ENCODE results near the gene GRID1. TPM values are rescaled to one million over a fixed set of nuclear protein-coding genes. Genes with fewer than 3 reads are reported as not detected.

The GRID1 gene
- total RNA-seq, 4 donors from 2014 or later, result 0.03 to 2.7 (median 0.49) TPM

GRCh38 chr10:86149257-86149656 is 217.3 kb downstream of the GRID1 start:
- H3K9me3 ChIP-seq, result no peaks in the 10 kb centered on the region
- H3K36me3 ChIP-seq, result no peaks in the 10 kb centered on the region
- H3K4me1 ChIP-seq, result no peaks in the 10 kb centered on the region
- H3K4me3 ChIP-seq, result no peak overlapping the region
- WGBS, 2 donors, result 52 to 66% methylated on average over 7 of the region's 7 CpGs
- no peak for DNase-seq
- TF ChIP-seq, protein P1, sequence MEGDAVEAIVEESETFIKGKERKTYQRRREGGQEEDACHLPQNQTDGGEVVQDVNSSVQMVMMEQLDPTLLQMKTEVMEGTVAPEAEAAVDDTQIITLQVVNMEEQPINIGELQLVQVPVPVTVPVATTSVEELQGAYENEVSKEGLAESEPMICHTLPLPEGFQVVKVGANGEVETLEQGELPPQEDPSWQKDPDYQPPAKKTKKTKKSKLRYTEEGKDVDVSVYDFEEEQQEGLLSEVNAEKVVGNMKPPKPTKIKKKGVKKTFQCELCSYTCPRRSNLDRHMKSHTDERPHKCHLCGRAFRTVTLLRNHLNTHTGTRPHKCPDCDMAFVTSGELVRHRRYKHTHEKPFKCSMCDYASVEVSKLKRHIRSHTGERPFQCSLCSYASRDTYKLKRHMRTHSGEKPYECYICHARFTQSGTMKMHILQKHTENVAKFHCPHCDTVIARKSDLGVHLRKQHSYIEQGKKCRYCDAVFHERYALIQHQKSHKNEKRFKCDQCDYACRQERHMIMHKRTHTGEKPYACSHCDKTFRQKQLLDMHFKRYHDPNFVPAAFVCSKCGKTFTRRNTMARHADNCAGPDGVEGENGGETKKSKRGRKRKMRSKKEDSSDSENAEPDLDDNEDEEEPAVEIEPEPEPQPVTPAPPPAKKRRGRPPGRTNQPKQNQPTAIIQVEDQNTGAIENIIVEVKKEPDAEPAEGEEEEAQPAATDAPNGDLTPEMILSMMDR (IDR thresholded peaks at IDR 0.05), result no peak
- no peak for TF ChIP-seq POLR2A (IDR thresholded peaks at IDR 0.05)
- H3K27ac ChIP-seq, result no peak overlapping the region
- intact Hi-C loops (cut with DNase I), result no loop called here
- H3K27me3 ChIP-seq, result no peaks in the 10 kb centered on the region

DNA sequence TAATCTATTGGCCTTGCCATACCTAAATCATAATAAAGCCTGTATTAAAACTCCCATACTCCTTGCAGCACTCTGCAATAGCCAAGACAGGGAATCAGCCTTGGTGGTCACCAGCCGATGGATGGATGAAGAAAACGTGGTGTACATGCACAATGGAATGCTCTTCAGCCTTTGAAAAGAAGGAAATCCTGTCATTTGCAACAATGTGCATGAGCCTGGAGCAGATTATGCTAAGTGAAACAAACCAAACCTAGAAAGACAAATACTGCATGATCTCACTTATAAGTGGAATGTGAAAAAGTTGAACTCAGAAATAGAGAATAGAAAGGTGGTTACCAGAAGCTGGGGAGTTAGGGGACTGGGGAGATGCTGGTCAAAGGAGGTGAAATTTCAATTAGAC is 218.5 kb downstream of the GRID1 start:
- no peaks in the 10 kb centered on the region for H3K4me1 ChIP-seq
- no peak overlapping the region for H3K27ac ChIP-seq
- no peaks in the 10 kb centered on the region for H3K36me3 ChIP-seq
- intact Hi-C loops (cut with DNase I), result no loop called here
- H3K9me3 ChIP-seq, result no peaks in the 10 kb centered on the region
- no peak overlapping the region for H3K4me3 ChIP-seq
- H3K27me3 ChIP-seq, result no peaks in the 10 kb centered on the region
- TF ChIP-seq, protein P1 (IDR thresholded peaks at IDR 0.05), result no peak
- no peak for TF ChIP-seq POLR2A (IDR thresholded peaks at IDR 0.05)
- DNase-seq, result no peak
- 53 to 60% methylated on average over 2 of the region's 2 CpGs for WGBS, 2 donors

- Histone ChIP-seq H3K9me3 (no peaks in the 10 kb centered on the region), H3K27me3 (no peaks in the 10 kb centered on the region), H3K4me1 (no peaks in the 10 kb centered on the region), H3K36me3 (no peaks in the 10 kb centered on the region), H3K27ac (no peak overlapping the region), H3K4me3 (no peak overlapping the region)
- intact Hi-C loops (cut with DNase I), result no loop called here
- TF ChIP-seq, protein P1 (IDR thresholded peaks at IDR 0.05), result no peak
- TF ChIP-seq POLR2A (IDR thresholded peaks at IDR 0.05), result no peak
- no peak for DNase-seq
- 82 to 83% methylated on average over 7 to 8 of the region's 8 CpGs for WGBS, 2 donors
Observed at GRCh38 chr10:86144301-86144700, 222.3 kb downstream of the GRID1 start.

DNA sequence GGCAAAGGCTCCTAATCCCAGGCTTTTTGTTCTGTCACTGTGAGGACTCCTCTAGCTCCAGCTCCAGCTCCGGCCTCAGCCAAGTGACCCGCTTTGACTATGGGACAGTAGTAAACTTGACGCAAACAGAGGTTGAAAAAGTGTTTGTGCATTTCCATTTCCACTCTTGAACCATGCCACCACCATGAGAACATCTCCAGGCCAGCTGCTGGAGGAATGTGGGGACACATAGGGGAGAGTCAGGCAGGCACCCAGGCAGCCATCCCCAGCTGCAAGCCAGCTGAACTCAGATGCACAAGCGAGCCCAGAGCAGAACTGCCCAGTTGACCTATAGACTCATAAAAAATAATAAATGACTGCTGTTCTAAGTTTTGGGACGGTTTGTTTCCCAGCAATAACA is 224.7 kb downstream of the GRID1 start:
- 85 to 93% methylated on average over 5 of the region's 5 CpGs for WGBS, 2 donors
- Histone ChIP-seq H3K27ac (no peak overlapping the region), H3K4me3 (no peak overlapping the region), H3K36me3 (no peaks in the 10 kb centered on the region), H3K9me3 (no peaks in the 10 kb centered on the region), H3K4me1 (no peaks in the 10 kb centered on the region), H3K27me3 (no peaks in the 10 kb centered on the region)
- DNase-seq, result no peak
- TF ChIP-seq POLR2A (IDR thresholded peaks at IDR 0.05), result no peak
- TF ChIP-seq, protein P1 (IDR thresholded peaks at IDR 0.05), result no peak
- intact Hi-C loops (cut with DNase I), result no loop called here

DNA sequence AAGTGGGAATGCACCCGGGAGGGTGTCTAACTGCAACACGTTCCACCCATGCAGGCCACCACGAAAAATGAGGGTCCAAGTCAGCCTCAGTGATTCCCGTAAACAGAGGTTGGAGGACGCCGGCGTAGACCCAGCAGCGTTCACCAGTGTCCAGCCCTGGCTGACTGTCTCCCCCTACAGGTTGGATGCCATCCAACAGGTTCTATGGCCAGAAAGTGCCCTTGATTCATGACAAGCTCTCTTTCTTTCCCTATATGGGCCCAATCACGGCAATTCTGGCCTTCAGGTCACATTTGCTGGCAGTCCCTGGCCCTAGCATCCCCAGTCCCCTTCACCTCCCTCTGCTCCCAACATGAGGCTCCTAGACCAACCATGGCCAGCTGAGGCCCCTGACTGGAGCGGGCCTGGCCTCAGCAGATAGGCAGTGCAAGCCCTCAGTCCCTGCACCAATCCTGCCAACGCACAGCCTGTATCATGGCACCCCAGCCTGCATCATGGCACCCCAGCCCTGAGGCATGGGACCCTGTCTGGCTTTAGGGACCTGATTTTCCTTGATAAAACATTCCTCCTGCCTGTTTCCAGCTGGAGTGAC is 227.4 kb downstream of the GRID1 start:
- no peak for DNase-seq
- H3K4me1 ChIP-seq, result no peaks in the 10 kb centered on the region
- H3K4me3 ChIP-seq, result no peak overlapping the region
- H3K36me3 ChIP-seq, result no peaks in the 10 kb centered on the region
- H3K27ac ChIP-seq, result no peak overlapping the region
- H3K9me3 ChIP-seq, result no peaks in the 10 kb centered on the region
- H3K27me3 ChIP-seq, result no peaks in the 10 kb centered on the region
- TF ChIP-seq, protein P1 (IDR thresholded peaks at IDR 0.05), result peak in 1 of 6 experiments; percentile 35
- no peak for TF ChIP-seq POLR2A (IDR thresholded peaks at IDR 0.05)
- intact Hi-C loops (cut with DNase I), result no loop called here
- 78 to 90% methylated on average over 10 to 11 of the region's 11 CpGs for WGBS, 2 donors

All from esophagus squamous epithelium (tissue), 5 donors.